Measurements from ENCODE around the gene PXK.
A peak's percentile ranks its signal among the peaks of the same experiment; 100 is the strongest.
"Not testable (repeated sequence)": the region's sequence is repeated elsewhere in the genome, so short reads cannot be mapped to it uniquely, and the experiment has no call there.

PXK gene

DNA sequence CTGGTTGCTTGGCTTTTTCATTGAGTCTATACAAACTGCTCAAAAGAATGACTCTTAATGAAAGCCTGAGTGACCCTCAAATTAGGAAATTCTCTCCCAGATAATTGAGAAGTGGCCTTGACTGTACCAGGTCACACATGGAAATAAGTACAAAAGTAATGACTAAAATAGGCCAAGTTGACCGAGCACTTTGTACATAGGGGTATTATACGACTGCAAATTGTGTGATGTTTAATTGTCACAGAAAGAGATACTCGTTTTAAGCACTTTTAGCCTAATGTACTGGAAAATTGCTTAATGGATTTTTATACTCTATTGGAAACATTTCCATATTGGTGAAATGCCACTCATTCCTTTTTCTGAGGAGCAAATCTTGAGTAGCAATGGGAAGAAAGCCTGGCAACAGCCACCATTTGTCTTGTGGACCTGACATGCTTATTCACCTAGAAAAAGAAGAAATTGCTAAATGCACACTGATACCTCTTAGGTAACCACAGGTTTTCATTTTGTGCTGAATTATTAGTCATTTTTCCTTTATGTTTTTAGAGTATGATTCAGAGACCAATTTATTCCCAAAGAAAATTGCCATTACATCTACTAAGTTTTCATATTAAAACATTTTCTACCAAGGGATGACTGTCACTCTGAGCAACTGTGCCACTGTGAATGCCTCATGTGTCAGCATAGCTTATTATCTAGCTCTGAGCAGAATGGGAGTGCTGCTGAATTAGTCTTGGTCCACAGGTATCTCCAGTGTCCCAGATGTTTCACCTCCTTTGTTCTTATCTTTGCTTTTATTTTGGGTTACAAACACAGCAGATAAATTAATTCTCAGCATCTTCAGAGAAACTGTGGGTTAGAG, 8.9 kb upstream of the PXK start:
- DNase-seq = no peak

DNA sequence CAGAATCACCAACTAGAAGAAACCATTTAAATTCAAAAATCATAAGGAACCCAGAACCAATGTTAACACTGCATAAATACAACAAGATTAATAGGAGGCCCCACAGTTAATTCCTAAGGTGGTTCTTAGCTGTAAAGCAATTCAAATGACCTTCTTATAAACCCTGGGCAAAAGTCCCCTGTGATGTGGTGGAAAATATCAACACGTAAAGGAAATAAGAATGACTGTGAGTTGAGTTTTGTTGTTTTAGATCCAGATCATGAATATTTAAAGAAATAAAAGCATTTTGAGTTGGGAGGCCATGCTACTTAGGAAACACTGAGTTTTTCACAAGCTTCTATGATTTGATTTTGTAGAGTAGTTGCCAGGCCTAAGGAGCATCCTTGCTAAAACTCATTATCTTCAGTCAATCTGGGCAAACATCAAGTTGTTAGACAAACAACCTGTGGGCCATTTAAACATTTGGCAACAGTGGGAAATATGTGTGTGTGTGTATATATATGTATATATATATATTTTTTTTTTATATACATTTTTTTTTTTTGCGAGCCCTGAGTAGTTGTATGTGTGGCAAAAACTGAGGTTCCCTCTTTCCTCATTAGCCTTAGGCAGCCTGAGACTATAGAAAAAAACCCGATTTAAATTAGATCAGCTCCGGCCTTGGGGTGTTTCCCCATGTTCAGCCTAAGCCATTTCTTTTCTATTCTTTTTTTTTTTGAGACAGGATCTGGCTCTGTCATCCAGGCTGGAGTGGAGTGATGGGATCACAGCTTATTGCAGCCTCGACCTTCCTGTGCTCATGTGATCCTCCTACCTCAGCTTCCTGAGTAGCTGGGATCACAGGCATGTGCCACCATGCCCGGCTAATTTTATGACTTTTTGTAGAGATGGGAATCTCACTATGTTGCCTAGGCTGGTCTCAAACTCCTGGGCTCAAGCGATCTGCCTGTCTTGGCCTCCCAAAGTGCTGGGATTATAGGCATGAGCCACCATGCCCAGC, 8.0 kb upstream of the PXK start:
- DNase-seq = peak; percentile 13

DNA sequence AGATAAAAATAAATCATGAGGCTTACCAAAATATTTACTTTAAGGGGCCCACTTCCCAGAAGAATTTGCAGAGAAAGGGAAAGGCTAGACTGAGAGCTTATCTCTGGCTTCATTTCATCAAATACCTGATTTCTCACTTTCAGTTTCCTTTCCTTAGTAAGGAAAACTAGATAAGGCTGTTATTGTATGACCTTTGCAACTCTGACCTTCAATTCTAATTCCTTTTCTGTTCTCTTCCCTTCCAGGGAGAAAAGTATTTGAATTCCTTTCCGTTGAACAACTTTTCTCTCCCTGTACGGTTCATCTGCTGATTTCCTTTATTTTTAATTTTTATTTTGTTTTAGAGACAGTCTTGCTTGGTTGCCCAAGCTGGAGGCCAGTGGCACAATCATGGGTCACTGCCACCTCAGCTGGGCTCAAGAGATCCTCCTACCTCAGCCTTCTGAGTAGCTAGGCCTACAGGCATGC, 7.1 kb upstream of the PXK start:
- no peak for DNase-seq

DNA sequence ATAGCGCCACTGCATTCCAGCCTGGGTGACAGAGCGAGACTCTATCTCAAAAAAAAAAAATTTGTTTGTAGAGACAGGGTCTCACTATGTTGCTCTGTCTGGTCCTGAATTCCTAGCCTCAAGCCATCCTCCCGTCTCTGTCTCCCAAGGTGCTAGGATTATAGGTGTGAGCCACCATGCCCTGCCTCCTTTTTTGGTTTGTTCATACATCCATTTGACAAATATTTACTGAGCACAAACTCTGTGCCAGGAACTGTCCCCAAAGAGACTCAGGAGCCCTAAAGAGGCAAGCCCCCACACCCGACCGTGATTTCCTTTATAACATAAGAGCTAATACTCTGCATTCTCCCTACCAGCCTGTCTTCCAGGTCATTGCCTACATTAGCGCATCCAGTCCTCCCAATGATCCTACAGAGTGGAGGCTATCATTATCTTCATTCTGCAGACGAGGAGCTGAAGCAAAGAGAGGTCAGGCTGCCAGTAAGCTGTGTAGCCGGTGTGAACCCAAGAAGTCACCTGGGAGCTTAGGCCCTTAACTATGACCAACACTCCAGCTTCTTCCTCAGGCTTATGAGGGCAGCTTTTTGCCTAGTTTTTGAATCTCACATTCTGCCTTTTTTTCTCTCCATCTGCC, 6.3 kb upstream of the PXK start:
- DNase-seq = no peak

- no peak for DNase-seq
These were observed 3.4 kb upstream of the PXK start for GRCh38 chr3:58329150-58329921.

- DNase-seq = no peak
These were observed 2.7 kb upstream of the PXK start for GRCh38 chr3:58329922-58330413.

- no peak for DNase-seq
These were observed 1.0 kb upstream of the PXK start for GRCh38 chr3:58331593-58332152.

DNA sequence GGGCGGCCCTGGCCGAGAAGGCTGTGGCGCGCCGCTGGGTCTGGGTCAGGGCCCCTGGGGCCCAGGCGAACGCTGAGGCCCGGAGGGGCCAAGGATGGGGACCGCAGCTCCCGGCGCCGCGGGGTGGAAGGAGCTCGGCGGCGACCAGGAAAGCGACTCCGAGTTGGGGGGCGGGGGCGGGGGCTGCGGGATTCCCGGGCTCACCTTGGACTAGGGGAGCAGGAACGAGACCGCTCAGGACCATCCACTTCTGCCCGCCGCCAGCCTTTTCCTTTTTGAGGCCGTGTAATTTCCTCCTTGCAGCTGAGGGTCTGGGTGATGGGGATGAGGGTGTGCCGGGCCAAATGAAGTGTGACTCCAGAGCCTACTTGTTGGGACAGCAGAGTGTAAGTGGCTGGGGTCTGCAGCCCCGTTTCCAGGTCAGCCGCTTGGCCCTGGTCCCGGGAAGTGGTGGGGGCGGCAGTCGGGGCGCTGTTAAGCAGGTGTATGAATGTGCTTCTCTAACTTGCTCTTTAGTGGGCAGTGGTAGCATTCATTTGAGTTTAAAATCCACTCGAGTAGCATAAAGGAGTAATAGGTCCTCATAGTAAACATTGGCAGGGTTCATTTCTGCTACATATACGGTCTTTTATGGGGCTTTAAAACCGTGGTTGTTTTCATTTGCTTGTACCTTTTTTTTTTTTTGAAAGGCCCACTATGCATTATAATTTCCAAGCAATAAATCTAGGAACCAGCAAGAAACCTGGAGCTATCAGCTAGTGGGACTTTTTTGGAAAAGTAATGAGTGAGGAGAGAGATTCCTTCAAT, 717 bp downstream of the PXK start:
- peak; percentile 23 for DNase-seq

- no peak for DNase-seq
These were observed 1.3 kb downstream of the PXK start for GRCh38 chr3:58334013-58334321.

DNA sequence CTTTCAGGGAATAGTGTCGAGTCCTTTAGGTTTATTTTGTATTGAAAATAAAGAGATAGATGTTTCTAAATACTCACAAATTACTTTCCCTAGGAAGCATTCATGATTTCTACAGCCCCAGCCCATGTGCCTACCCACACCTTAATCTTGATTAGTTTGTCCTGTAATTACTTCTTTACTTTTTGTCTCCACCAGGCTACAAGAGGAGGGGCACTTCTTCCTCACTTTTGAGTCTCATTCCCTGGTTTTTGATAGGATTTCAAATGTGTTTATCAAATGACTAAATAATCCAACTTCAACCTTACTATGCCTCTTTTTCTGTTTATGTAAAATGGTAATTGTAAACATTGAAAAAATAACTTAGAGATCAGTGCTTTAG, 1.8 kb downstream of the PXK start:
- no peak for DNase-seq

DNA sequence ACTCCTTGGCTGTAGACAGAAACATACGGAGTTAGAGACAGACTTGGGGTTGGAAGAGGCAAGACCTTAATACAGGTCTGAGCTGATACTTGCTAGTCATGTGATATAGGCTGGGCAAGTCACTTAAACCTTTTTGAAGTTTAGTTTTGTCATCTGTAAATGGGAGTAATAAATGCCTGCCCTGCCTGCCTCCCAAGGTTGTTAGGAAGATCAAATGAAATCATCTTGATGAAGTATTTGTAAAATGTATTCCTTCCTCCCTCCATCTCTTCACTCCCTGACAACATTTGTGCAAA, 2.9 kb downstream of the PXK start:
- no peak for DNase-seq

DNA sequence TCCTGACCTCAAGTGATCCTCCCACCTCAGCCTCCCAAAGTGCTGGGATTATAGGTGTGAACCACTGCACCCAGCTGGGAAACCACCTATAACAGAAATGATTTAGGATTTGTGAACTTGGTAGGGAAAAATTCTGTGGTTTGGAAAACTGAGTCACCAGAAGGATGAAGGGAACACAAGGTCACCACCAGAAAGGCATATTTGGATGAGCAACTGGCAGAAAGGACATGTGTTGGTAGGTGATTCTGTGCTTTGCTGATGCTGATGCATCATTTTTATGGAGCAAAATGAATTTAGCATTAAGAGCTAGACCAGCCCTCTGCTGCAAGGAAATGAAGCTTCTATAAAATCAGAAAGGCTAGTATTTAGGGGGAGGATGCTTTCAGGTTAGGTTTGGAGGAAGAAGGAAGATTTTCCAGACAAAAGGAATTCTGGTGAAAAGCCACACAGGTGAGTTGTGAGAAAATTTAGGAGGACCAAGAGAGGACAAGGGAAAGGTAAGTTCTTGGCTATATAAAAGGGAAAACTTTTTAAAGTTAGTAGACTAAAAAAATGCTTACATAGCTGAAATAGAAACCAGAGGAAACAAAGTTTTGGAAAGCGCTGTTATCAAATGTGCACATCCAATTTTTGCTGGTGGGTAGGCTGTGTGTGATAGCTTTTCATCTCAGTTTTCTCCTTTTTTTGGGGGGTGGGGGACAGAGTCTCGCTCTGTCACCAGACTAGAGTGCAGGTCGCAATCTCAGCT, 3.6 kb downstream of the PXK start:
- DNase-seq = no peak

DNA sequence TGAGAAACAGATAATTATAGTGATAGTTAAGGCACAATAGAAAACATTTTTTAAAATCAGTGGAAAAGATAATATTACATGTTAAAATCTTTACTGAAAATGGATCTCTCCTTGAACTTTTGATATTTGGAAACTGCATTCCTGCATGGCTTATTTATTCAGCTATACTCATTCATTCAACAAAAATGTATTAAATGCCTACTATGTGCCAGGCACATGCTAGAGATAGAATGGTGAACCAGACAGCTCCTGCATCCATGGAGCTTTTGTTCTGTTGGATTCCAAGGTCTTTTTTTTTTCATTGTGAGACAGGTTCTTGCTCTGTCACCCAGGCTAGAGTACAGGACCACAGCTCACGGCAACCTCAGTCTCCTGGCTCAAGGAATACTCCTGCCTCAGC, 4.5 kb downstream of the PXK start:
- no peak for DNase-seq

- DNase-seq = not testable (repeated sequence)
These were observed 6.5 kb downstream of the PXK start for GRCh38 chr3:58339146-58339545.

DNA sequence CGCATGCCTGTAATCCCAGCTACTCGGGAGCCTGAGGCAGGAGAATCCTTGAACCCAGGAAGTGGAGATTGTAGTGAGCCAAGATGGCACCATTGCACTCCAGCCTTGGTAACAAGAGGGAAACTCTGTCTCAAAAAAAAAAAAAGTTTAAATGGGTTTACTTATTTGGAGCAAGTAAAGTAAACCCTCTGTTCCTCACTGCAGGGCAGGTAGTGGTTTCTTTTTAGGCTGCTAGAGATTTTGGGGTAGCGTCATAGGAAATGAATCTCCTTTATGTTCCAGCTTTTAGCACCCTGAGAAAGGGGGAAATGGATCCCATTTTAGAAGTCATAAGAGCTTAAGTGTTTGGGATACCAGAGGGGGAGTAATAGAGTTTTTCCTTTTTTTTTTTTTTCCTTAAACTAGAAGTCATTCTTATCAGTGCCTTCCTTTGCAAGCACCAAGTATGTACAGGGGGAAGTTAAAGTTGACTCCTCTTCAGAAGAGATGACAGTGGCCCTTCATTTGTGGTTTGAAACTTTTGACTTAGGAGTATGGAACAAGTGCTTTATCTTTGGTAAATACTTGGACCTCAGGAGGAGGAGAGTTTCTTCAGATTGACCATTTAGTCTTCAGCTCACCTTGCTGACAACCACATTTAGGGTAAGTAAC, 8.0 kb downstream of the PXK start:
- no peak for DNase-seq

DNA sequence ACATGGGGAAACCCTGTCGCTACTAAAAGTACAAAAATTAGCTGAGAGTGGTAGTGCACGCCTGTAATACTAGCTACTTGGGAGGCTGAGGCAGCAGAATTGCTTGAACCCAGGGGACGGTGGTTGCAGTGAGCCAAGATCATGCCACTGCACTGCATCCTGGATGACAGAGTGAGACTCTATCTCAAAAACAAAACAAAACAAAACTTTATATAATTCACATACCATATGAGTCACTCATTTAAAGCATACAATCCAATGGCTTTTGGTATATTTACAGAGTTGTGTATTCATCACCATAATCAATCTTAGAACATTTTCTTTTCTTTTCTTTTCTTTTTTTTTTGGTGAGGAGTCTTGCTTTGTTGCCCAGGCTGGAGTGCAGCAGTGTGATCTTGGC, 8.7 kb downstream of the PXK start:
- no peak for DNase-seq

- DNase-seq = no peak
These were observed 10.0 kb downstream of the PXK start for GRCh38 chr3:58342676-58343075.

- no peak for DNase-seq
These were observed 12.8 kb downstream of the PXK start for GRCh38 chr3:58345457-58345856.

DNA sequence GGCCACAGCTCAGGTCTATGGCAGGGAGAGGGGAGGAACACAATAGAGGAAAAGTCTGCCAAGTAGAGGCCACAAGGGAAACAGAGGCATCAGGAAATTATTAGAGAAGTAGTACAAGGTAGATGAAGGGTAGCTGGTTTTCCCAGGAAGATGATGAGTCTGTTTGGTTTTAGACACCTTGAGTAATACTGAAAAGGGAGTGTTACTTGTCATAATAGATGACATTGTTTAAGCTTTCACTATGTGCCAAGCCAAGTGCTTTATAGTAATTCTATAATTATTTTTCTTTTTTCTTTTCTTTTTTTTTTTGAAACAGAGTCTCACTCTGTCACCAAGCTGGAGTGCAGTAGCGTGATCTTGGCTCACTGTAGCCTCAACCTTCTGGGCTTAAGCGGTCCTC, 13.7 kb downstream of the PXK start:
- DNase-seq = no peak

DNA sequence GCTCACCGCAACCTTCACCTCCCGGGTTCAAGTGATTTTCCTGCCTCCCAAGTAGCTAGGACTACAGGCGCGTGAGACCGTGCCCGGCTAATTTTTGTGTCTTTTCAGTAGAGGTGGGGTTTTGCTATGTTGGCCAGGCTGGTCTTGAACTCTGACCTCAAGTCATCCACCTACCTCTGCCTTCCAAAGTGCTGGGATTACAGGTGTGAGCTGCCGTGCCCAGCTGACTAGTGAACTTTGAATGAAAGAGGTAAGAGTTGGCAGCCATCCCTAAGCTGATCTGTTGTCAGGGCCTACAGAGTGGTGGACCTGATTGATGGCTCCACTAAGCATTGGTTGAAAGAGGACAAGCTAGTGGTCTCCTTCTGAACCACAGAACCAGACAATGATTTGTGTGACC, 15.3 kb downstream of the PXK start:
- no peak for DNase-seq

Measured in CD4-positive, alpha-beta T cell treated with Interleukin-12 subunit alpha and Interleukin-12 subunit beta, for 1 hour (primary cell).